GM12873 (cell line): ENCODE data around the gene SLAMF7.

Experiments used
- TF ChIP-seq, protein P1 (sequence below): IDR thresholded peaks from 2 replicates; pipeline ENCODE4 v1.5.1; 2012; ENCODE audit warnings: low read depth, mild to moderate bottlenecking, moderate library complexity, low read length, control low read depth; ENCODE audit not compliant: insufficient read depth; ENCODE audit errors: missing control alignments

The SLAMF7 gene

DNA sequence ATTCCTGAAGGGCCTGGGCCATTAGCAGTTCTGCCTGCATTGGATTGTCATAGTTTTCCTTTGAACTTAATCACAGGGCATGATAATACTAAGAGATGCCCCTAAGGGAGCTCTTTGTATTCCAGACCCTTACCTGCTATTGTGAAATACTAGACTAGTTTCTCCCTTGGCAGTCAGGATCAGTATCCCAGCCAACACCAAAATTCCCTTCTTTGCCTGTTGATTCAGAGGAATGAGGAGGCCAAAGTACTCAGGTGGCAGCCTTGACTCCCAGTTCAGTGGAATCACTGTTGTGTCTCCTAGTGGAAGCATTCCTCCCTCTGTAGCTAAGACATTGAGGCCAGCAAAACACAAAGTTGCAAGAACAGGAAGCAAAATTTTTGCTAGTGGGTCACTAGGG, 20.7 kb downstream of the SLAMF7 start:
- TF ChIP-seq, protein P1, sequence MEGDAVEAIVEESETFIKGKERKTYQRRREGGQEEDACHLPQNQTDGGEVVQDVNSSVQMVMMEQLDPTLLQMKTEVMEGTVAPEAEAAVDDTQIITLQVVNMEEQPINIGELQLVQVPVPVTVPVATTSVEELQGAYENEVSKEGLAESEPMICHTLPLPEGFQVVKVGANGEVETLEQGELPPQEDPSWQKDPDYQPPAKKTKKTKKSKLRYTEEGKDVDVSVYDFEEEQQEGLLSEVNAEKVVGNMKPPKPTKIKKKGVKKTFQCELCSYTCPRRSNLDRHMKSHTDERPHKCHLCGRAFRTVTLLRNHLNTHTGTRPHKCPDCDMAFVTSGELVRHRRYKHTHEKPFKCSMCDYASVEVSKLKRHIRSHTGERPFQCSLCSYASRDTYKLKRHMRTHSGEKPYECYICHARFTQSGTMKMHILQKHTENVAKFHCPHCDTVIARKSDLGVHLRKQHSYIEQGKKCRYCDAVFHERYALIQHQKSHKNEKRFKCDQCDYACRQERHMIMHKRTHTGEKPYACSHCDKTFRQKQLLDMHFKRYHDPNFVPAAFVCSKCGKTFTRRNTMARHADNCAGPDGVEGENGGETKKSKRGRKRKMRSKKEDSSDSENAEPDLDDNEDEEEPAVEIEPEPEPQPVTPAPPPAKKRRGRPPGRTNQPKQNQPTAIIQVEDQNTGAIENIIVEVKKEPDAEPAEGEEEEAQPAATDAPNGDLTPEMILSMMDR = no peak

DNA sequence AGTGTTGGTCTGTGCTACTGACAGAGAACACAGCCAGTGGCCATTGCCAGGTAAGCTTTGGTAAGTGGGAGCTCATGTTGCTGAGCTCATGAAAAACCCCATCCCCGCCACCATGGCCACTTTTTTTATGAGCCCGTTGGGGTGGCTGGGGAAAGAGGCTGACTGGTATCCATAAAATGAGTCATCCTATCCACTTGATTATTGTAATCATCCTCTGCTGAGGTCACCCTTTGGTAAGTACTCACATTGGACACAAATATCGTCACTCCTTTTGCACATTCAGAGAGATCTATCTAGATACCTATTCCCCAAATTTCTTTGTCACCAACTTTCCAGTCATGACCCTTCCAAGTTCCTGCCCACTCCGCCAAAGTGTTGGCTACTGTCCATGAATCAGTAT, 22.0 kb downstream of the SLAMF7 start:
- TF ChIP-seq, protein P1 = no peak

DNA sequence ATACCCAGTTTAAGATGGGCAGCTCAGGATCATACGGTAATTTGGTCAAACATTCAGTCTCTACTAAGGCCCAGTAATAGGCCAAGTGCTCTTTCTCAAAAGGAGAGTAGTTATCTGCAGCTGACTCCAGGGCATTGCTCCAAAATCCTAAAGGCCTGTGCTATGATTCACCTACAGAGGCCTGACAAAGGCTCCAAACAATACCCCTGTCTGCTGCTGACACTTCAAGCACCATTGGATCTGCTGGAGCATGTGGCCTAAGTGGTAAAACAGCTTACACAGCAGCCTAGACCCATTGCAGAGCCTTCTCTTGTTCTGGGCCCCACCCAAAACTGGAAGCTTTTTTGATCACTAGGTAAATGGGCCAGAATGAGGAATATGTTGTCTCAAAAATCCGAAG, 22.8 kb downstream of the SLAMF7 start:
- TF ChIP-seq, protein P1 = no peak

DNA sequence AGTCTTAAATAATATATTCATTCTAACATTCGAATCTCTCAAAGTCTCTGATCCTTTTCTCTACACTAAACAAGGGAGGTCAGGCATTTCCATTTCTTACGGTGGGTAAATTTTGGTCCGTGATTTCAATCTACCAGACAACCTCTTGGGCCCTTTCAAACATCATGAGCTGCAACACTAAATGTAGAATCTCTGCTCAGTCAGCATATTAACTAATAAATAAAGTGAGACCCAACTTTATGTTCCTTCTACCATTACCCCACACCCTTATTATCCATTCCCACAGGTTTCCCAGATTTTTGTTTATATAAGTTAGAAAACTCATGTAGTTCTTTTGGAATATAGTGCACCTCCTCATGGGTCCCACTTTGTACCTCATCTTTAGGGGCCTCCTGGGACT, 24.9 kb downstream of the SLAMF7 start:
- TF ChIP-seq, protein P1 = no peak

DNA sequence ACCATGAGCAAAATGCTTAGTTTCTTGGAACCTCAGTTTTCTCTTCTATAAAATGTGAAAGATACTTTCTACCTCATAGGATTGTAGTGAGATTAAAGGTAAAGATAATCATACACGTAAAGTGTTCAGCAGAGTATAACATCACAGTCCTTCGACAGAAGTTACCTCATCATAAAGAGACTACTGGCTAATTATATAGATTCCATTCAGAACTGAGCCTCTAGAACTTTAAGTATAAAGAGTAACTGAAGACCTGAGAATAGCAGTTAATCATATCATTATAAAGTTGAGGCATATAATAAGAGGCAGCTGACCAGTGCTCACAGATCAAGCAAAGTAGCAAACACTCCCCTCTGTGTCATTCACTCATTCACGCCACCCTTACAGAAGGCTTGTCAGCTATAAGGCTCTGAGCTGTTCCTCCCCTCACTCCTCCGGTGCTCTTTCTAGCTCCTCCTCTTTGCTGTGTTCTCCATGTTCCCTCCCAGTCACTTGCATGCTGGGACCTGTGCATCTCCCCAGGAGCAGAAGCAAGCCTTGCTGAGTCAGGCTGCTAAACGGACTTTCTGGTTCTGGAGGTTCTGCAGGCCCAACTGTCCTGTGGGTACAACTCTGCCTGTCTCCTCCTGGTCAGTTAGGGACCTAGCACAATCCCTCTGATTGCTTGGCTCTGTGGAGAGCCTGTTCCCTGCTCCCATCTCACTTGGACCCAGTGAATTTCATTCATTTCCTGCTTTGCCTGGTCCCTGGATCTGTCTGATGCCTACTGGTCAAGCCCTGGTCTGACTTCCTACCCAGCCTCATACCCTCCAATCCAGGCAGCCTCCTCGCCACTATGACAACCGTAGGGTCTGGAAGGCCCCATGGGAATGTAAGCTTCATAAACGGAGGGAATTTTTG, 28.6 kb downstream of the SLAMF7 start:
- TF ChIP-seq, protein P1 = no peak

DNA sequence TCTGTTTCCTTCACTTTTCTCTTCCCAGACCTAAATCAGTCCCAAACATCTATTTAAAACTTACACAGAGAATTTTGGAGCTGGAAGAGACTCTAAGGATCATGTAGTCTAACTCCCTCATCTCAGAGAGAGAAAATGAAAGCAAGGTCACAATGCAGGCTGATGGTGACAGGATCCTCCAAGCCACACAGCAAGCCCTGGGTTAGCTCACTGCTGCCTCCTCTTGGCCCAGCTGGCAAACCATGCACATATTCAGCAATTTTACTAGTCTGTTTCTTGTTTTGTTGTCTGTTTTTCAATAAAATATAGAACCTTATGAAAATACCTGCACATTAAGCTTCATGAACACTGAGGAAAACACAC, 29.2 kb downstream of the SLAMF7 start:
- TF ChIP-seq, protein P1 = peak; percentile 98

DNA sequence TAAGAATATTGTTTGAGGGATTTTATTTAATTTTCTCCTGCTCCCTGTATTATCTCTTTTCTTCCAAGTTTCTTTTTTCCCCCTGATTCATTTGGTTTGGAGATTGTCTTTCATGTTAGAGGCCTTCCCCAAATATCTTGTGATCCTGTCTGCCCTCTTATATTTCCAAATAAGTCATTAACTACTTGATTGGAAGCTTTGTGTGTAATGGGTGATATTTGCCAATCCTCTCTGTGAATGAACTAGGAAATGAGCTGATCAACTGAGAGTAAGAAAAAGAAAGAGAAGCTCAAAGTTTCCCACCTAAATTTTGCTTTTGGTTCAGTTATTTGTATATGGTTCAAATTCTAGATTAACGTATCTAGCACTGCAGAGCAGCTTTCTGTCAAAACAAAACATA, 33.3 kb downstream of the SLAMF7 start:
- TF ChIP-seq, protein P1 = no peak
